RWPE2 (cell line): ENCODE measurements around the gene ITGA5.

Experiments
- ATAC-seq: fragments of 200-7000 bp; cut with Tn5 transposase; 3 replicates; pipeline ENCODE4 v1.9.1; 2021; ENCODE audit warnings: low read depth
- DNase-seq: peaks from one replicate; pipeline ENCODE4 v3.0.0-alpha.2; 2020; ENCODE audit warnings: low spot score
- H3K27ac ChIP-seq: fragments of 450-650 bp; 2 replicates; pipeline ENCODE4 v1.5.1; 2017; ENCODE audit warnings: mild to moderate bottlenecking; ENCODE audit not compliant: poor library complexity, severe bottlenecking
- H3K27me3 ChIP-seq: fragments of 250-450 bp; sonication (Bioruptor Pico); 2 replicates; pipeline ENCODE4 v1.5.1; 2021; ENCODE audit warnings: mild to moderate bottlenecking, moderate library complexity; ENCODE audit not compliant: insufficient read depth, poor library complexity, severe bottlenecking
- H3K36me3 ChIP-seq: fragments of 250-450 bp; sonication (Bioruptor Pico); 2 replicates; pipeline ENCODE4 v1.5.1; 2020; ENCODE audit warnings: low read depth, mild to moderate bottlenecking, moderate library complexity
- H3K4me1 ChIP-seq: fragments of 250-450 bp; sonication (Bioruptor Pico); 2 replicates; pipeline ENCODE4 v1.5.1; 2021; ENCODE audit warnings: mild to moderate bottlenecking, moderate library complexity; ENCODE audit not compliant: insufficient read depth, poor library complexity, severe bottlenecking
- H3K4me3 ChIP-seq: fragments of 250-450 bp; sonication (Bioruptor Pico); 2 replicates; pipeline ENCODE4 v1.5.1; 2021; ENCODE audit warnings: mild to moderate bottlenecking, moderate library complexity; ENCODE audit not compliant: severe bottlenecking
- H3K9me3 ChIP-seq: fragments of 250-450 bp; sonication (Bioruptor Pico); 2 replicates; pipeline ENCODE4 v1.5.1; 2021; ENCODE audit warnings: mild to moderate bottlenecking, moderate library complexity; ENCODE audit not compliant: severe bottlenecking
- CTCF ChIP-seq: fragments of 450-650 bp; IDR thresholded peaks from one replicate; pipeline ENCODE4 v1.5.1; 2017; ENCODE audit warnings: mild to moderate bottlenecking, moderate library complexity; ENCODE audit not compliant: poor library complexity, severe bottlenecking

ITGA5 gene

GRCh38 chr12:54428050-54429013 lies 9.3 kb upstream of the ITGA5 start:
- Histone ChIP-seq H3K27ac (peak overlapping the region; percentile 94), H3K9me3 (no peaks in the 10 kb centered on the region), H3K27me3 (no peaks in the 10 kb centered on the region), H3K4me1 (peaks cover 52% of the 10 kb centered on the region), H3K4me3 (no peak overlapping the region), H3K36me3 (no peaks in the 10 kb centered on the region)
- no peak for TF ChIP-seq CTCF
- DNase-seq = peak; percentile 89
- ATAC-seq = peak; percentile 50

- Histone ChIP-seq H3K4me1 (peaks cover 54% of the 10 kb centered on the region), H3K27me3 (no peaks in the 10 kb centered on the region), H3K27ac (peak overlapping the region; percentile 94), H3K9me3 (no peaks in the 10 kb centered on the region), H3K4me3 (no peak overlapping the region), H3K36me3 (no peaks in the 10 kb centered on the region)
- no peak for TF ChIP-seq CTCF
- peak; percentile 25 for DNase-seq
- no peak for ATAC-seq
These were observed 8.0 kb upstream of the ITGA5 start for GRCh38 chr12:54427106-54427505.

- no peaks in the 10 kb centered on the region for H3K27me3 ChIP-seq
- H3K9me3 ChIP-seq = no peaks in the 10 kb centered on the region
- no peak overlapping the region for H3K4me3 ChIP-seq
- TF ChIP-seq CTCF = no peak
- no peaks in the 10 kb centered on the region for H3K36me3 ChIP-seq
- peak overlapping the region; percentile 94 for H3K27ac ChIP-seq
- peaks cover 54% of the 10 kb centered on the region for H3K4me1 ChIP-seq
- DNase-seq (peak; percentile 1), ATAC-seq (no peak)
These were observed 7.6 kb upstream of the ITGA5 start for GRCh38 chr12:54426690-54427089.

GRCh38 chr12:54425702-54426101 lies 6.6 kb upstream of the ITGA5 start:
- H3K4me1 ChIP-seq = peaks cover 58% of the 10 kb centered on the region
- no peaks in the 10 kb centered on the region for H3K36me3 ChIP-seq
- H3K27me3 ChIP-seq = no peaks in the 10 kb centered on the region
- no peak for ATAC-seq
- H3K9me3 ChIP-seq = no peaks in the 10 kb centered on the region
- no peak overlapping the region for H3K27ac ChIP-seq
- TF ChIP-seq CTCF = no peak
- H3K4me3 ChIP-seq = no peak overlapping the region
- DNase-seq = no peak

- peak; percentile 12 for DNase-seq
- Histone ChIP-seq H3K4me1 (peaks cover 60% of the 10 kb centered on the region), H3K27ac (no peak overlapping the region), H3K4me3 (no peak overlapping the region), H3K36me3 (no peaks in the 10 kb centered on the region), H3K27me3 (no peaks in the 10 kb centered on the region), H3K9me3 (no peaks in the 10 kb centered on the region)
- ATAC-seq = no peak
- TF ChIP-seq CTCF = no peak
These were observed 5.2 kb upstream of the ITGA5 start for GRCh38 chr12:54424224-54424623.
